Measurements from ENCODE around the gene PTPDC1. TPM values are rescaled to one million over a fixed set of nuclear protein-coding genes. Genes with fewer than 3 reads are reported as not detected.

Gene PTPDC1
- polyA plus RNA-seq, 6 donors from 2014 or later: 2.4 to 6.2 (median 3.6) TPM

DNA sequence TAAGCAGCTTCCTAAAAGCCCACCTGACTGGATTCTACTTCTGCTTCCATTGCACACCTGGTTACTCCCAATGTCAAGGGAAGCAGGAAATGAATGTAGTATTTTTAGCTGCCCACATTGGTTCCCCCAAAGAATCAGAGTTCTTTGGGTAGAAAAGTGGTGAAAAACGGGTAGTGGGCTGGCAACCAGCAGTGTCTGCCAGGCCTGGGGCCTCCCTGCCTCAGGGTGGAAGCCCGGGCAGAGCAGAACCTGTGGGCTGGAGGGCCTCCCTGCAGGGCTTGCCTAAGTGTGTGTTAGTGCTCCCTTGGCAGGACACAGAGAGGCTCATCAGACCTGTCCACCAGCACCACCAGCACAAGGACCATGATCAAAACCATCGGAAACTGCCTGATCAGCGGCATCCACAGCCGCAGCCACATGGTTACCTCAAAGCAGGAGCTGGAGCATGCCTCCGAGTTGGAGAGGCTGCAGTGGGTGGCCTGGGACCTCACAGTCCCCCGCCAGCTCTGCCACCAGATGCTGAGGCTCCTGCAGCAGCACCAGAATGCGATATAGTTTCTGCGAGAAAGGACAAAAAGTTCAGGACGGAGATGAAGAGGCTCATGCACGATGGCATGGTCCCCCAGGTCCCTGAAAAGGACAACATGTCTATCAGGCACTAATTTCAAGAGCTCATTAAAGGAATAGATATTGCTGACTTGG lies 72.2 kb downstream of the PTPDC1 start:
- peaks cover 0 to 9% (median 7%) of the 10 kb centered on the region in 7 donors for H3K9me3 Mint-ChIP-seq
- H3K36me3 Mint-ChIP-seq: peaks cover 0 to 8% of the 10 kb centered on the region in 2 donors
- H3K27ac Mint-ChIP-seq: no peak overlapping the region
- peak overlapping the region in 1 of 8 donors; percentile 10 for H3K4me3 Mint-ChIP-seq
- DNase-seq: no peak
- H3K4me1 Mint-ChIP-seq: peaks cover 17 to 42% (median 33%) of the 10 kb centered on the region in 3 donors
- no peaks in the 10 kb centered on the region for H3K27me3 Mint-ChIP-seq
- ATAC-seq (ENCODE audit: low read depth in 2 of 2): no peak

DNA sequence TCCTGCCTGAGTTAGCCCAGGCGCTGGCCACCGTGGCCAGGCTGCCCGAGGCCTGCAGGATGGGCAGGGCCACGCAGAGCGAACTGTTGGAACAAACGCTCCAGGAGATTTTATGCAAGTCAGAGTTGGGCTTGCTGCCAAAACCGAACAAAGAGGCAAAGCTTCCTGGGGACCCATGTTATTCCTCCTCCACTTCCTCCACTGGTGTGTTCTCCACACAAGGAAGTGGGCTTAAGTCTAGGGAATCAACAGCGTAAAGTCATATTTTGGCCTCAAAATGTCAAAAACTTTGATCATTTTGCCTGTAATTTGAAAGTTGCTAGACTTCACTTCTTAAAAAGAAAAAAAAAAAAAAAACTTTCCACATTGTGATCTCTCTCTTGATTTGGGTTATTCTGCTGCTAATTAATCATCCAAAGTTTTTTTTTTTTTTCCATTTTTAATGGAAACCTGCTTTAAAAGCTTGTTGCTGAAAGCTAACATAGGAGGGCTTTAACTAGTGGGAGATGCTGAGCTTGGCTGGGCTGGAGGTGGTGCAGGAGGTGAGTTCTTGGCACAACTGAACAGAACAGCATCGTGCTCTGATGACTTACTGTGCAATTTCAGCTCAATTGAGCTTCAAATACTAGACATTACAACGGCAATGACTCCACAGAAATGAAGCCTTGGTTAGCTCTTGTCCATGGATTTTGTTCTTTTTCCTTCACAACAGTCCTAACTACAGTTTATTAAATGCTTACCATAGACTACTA lies 73.0 kb downstream of the PTPDC1 start:
- Mint-ChIP-seq H3K36me3 (peaks cover 0 to 8% of the 10 kb centered on the region in 2 donors), H3K4me1 (peaks cover 17 to 42% (median 33%) of the 10 kb centered on the region in 3 donors), H3K27ac (peak overlapping the region in 1 of 6 donors; percentile 47), H3K27me3 (no peaks in the 10 kb centered on the region), H3K9me3 (peaks cover 0 to 9% (median 7%) of the 10 kb centered on the region in 7 donors), H3K4me3 (no peak overlapping the region)
- DNase-seq: no peak
- ATAC-seq (ENCODE audit: low read depth in 2 of 2): no peak

Other genes with a start within 250 kb of the PTPDC1 start
- not detected for gene BARX1, start 129.1 kb upstream of the PTPDC1 start, polyA plus RNA-seq (ENCODE audit: low read depth in 6 of 6)
- gene ZNF169, start 174.8 kb downstream of the PTPDC1 start, polyA plus RNA-seq (ENCODE audit: low read depth in 6 of 6): 1 to 10 TPM; 1.6 to 6.8 (median 4.8) TPM
- not detected for gene NUTM2F, start 244.2 kb downstream of the PTPDC1 start, polyA plus RNA-seq (ENCODE audit: low read depth in 6 of 6)